GM12801 (cell line): ENCODE results near the gene ATG2B.

Experiments
- CTCF ChIP-seq: IDR thresholded peaks from one replicate; pipeline ENCODE4 v1.5.1; 2011; ENCODE audit warnings: control low read depth; ENCODE audit not compliant: insufficient read length; ENCODE audit errors: extremely low read depth

Gene ATG2B

GRCh38 chr14:96309133-96309895 lies 53.8 kb downstream of the ATG2B start:
- no peak for TF ChIP-seq CTCF

DNA sequence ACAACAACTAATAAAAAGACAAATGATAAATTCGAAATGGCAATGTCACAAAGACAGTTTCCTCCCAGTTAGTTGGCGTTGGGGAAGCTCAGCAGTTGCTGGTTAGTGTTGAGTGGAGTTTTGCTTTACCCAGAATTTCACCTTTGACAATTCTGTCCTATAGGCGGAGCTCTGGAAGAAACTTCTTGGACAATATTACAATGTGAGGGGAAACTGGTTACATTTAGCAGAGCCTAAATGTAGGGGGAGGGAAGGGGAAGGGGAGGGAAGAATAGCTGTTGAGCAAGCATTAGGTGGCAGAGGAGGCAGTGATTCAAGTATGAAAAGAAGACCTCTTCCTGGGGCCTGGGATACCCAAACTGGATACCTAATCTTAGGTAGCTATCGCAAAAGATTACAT lies 55.7 kb downstream of the ATG2B start:
- TF ChIP-seq CTCF: no peak

GRCh38 chr14:96304956-96305355 lies 58.2 kb downstream of the ATG2B start:
- TF ChIP-seq CTCF: no peak

GRCh38 chr14:96303981-96304380 lies 59.2 kb downstream of the ATG2B start:
- no peak for TF ChIP-seq CTCF

GRCh38 chr14:96299441-96299840 lies 63.7 kb downstream of the ATG2B start:
- TF ChIP-seq CTCF: no peak

GRCh38 chr14:96297997-96298515 lies 65.1 kb downstream of the ATG2B start:
- no peak for TF ChIP-seq CTCF

DNA sequence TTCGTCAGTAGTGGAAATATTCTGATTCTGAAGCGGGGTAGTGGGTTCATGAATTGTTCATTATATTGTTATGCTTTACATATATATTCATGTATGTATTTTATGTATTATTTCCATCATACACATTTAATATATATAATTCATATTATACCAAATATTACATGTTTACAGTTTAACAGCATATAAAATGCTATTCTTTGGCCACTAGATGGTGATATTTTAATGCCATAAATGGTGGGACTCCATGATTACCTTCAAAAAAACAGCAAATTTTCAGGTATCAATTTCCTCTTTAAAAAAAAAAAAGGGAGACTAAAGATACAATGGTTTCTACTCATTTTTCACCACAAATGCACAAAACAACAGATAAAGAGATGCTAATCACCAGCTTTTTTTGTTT lies 66.1 kb downstream of the ATG2B start:
- no peak for TF ChIP-seq CTCF
